Measurements from ENCODE around the gene ARL6IP1. TPM values are rescaled to one million over a fixed set of nuclear protein-coding genes. Genes with fewer than 3 reads are reported as not detected.
"Not testable (repeated sequence)": the region's sequence is repeated elsewhere in the genome, so short reads cannot be mapped to it uniquely, and the experiment has no call there.

Gene ARL6IP1
- polyA plus RNA-seq, 2 of the 4 experiments (the other 2 are of a cell fraction), result 459 to 479 TPM

GRCh38 chr16:18759598-18760520, 41.5 kb downstream of the ARL6IP1 start:
- ATAC-seq, result peak; percentile 93 to 95
- H3K4me3 ChIP-seq; H3K4me2 ChIP-seq; FAIRE-seq; H3K4me1 ChIP-seq; H3K9me3 ChIP-seq; DNase-seq (ENCODE audit: low read depth in 1 of 2, low spot score in 1 of 2); CTCF ChIA-PET; H3K27ac ChIP-seq; POLR2A ChIA-PET: not testable (repeated sequence)
- TF ChIP-seq RAD21 (conservative IDR thresholded peaks at IDR 0.05 in 1 of 2, IDR thresholded peaks at IDR 0.05 in 1 of 2) (peak; percentile 68 to 71), CTCF (IDR thresholded peaks at IDR 0.05) (peak; percentile 45)
- 38% methylated on average over 18 of the region's 21 CpGs for WGBS (ENCODE audit: missing lambda C conversion rate)

GRCh38 chr16:18757960-18758660, 43.2 kb downstream of the ARL6IP1 start:
- H3K4me2 ChIP-seq; H3K4me3 ChIP-seq; POLR2A ChIA-PET; H3K27ac ChIP-seq; H3K9me3 ChIP-seq; H3K4me1 ChIP-seq; DNase-seq (ENCODE audit: low read depth in 1 of 2, low spot score in 1 of 2); FAIRE-seq: not testable (repeated sequence)
- CTCF ChIA-PET, result interaction anchor here (0.6 kb wide), 1 partner anchor 1277 kb away, joined by 4 read pairs; no protein-coding TSS in a partner anchor
- ATAC-seq, result peak; percentile 31 to 41; a peak in 3 of 6 replicates
- WGBS (ENCODE audit: missing lambda C conversion rate), result 75% methylated on average over 3 of the region's 10 CpGs

DNA sequence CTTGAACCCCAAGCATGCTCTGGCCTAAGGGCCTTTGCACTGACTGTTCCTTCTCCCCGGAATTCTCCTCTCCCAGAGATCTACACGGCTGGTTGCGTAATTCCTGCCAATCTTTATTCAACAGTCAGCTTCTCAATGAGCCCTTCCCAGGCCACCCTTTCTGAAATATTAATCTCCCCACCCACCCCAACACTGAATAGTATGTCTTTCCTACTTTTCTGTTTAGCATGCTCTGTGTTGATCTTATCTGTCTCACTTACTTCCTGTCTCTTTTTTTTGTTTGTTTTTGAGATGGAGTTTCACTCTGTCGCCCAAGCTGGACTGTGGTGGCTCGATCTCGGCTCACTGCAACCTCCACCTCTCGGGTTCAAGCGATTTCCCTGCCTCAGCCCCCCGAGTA, 44.7 kb downstream of the ARL6IP1 start:
- DNase-seq (ENCODE audit: low read depth in 1 of 2, low spot score in 1 of 2); CTCF ChIA-PET; H3K27ac ChIP-seq; H3K9me3 ChIP-seq; ATAC-seq; FAIRE-seq; POLR2A ChIA-PET; H3K4me2 ChIP-seq; H3K4me1 ChIP-seq; H3K4me3 ChIP-seq: not testable (repeated sequence)
- WGBS (ENCODE audit: missing lambda C conversion rate), result 60% methylated on average over 9 of the region's 9 CpGs

DNA sequence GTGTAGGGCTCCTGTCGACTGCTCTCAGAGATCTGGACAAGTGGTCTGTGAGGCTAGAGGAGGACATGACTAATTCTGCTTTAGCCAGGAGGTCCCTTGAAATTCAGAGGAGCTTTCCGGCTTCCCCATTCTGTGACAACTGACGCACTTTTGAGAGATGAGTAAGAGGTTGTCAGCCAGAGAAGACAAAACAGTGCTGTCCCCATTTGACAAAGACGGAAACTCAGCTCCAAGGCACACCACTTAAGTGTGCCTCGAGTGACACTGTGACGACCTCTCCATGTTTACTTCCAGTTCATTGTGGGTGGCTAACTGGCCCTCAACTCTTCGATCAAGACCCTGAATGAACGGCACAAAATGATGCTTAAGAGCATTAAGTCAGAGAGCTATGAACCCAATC, 58.5 kb downstream of the ARL6IP1 start:
- H3K4me2 ChIP-seq; FAIRE-seq; H3K27ac ChIP-seq; H3K4me3 ChIP-seq; DNase-seq (ENCODE audit: low read depth in 1 of 2, low spot score in 1 of 2); CTCF ChIA-PET; H3K9me3 ChIP-seq; POLR2A ChIA-PET; H3K4me1 ChIP-seq: not testable (repeated sequence)
- WGBS (ENCODE audit: missing lambda C conversion rate), result no CpG with 5 or more reads among the region's 8 CpGs
- 0 out of 6 replicates have a peak, but pooled peaks of 1 of the 2 experiments have one; percentile 19 for ATAC-seq

Other genes with a start within 250 kb of the ARL6IP1 start
- 123 and 151 TPM in 2 replicates for gene NOMO2, start 239.5 kb downstream of the ARL6IP1 start, polyA plus RNA-seq (2011; rRNA removed)
- gene NOMO2, start 239.5 kb downstream of the ARL6IP1 start, polyA plus RNA-seq (2017; fragmentation: RNase III; extraction: RNeasy Plus Mini Kit Qiagen cat#74134 plus additional on column Dnase treatment), result 95.8 to 99.8 TPM (median 96.0 TPM) in 3 replicates
- gene RPS15A, start 11.2 kb downstream of the ARL6IP1 start, polyA plus RNA-seq (2011; rRNA removed), result 4,362 and 5,012 TPM in 2 replicates
- 1,817 to 2,035 TPM (median 1,908 TPM) in 3 replicates for gene RPS15A, start 11.2 kb downstream of the ARL6IP1 start, polyA plus RNA-seq (2017; fragmentation: RNase III; extraction: RNeasy Plus Mini Kit Qiagen cat#74134 plus additional on column Dnase treatment)
- 59.4 and 63.8 TPM in 2 replicates for gene SMG1, start 124.9 kb upstream of the ARL6IP1 start, polyA plus RNA-seq (2011; rRNA removed)
- gene SMG1, start 124.9 kb upstream of the ARL6IP1 start, polyA plus RNA-seq (2017; fragmentation: RNase III; extraction: RNeasy Plus Mini Kit Qiagen cat#74134 plus additional on column Dnase treatment), result 14.4 to 18.3 TPM (median 15.7 TPM) in 3 replicates
- gene TMC7, start 182.4 kb upstream of the ARL6IP1 start, polyA plus RNA-seq (2011; rRNA removed), result 9.4 and 15.0 TPM in 2 replicates
- gene TMC7, start 182.4 kb upstream of the ARL6IP1 start, polyA plus RNA-seq (2017; fragmentation: RNase III; extraction: RNeasy Plus Mini Kit Qiagen cat#74134 plus additional on column Dnase treatment), result 5.4 to 7.5 TPM (median 7.0 TPM) in 3 replicates